HEK293 (cell line): ENCODE data around the gene RPL4.

Experiments
- HOXA7 ChIP-seq: sonication (generic); formaldehyde crosslinking; IDR thresholded peaks from 2 replicates; pipeline ENCODE4 v1.8.1; 2022; ENCODE audit warnings: missing genetic modification reagents, borderline replicate concordance
- REST ChIP-seq: fragments of 450-650 bp; formaldehyde crosslinking; IDR thresholded peaks from 2 replicates; pipeline ENCODE4 v1.5.1; 2016; ENCODE audit warnings: missing biosample characterization, missing genetic modification characterization
- SETDB1 ChIP-seq: IDR thresholded peaks from one replicate; pipeline ENCODE4 v1.6.1; 2017; ENCODE audit warnings: mild to moderate bottlenecking, low read length, moderate library complexity, mixed read lengths; ENCODE audit not compliant: insufficient read length
- ZNF26 ChIP-seq: fragments of 450-650 bp; formaldehyde crosslinking; IDR thresholded peaks from 2 replicates; pipeline ENCODE4 v1.5.1; 2016; ENCODE audit warnings: missing biosample characterization, missing genetic modification characterization

- TF ChIP-seq HOXA7 (CRISPR knock-in tag), result no peak
- TF ChIP-seq REST (tag by site-specific recombination), result no peak
- no peak for TF ChIP-seq ZNF26 (tag by site-specific recombination)
- TF ChIP-seq SETDB1, result no peak
Observed at GRCh38 chr15:66508293-66508883, 3.7 kb upstream of the RPL4 start.
